Keratinocyte (primary cell): ENCODE results near the gene SSTR3. TPM values are rescaled to one million over a fixed set of nuclear protein-coding genes. Genes with fewer than 3 reads are reported as not detected.

Source experiments
- DNase-seq: peaks from one replicate; pipeline ENCODE4 v3.0.0-alpha.2; 2011; ENCODE audit warnings: low read depth, missing footprints, low spot score
- FAIRE-seq: peaks from 2 replicates; lab custom pipeline; 2011; peaks lifted over from hg19 to GRCh38; lab: Jason Lieb, UNC
- H2AFZ ChIP-seq: 2 replicates; pipeline ENCODE4 v1.6.0; 2012; ENCODE audit warnings: low read length, control low read depth, inconsistent platforms; ENCODE audit not compliant: control insufficient read depth
- H3K27ac ChIP-seq: 2 replicates; pipeline ENCODE4 v1.5.1; 2011; ENCODE audit warnings: low read length; ENCODE audit not compliant: control insufficient read depth, insufficient read depth
- H3K27me3 ChIP-seq: 3 replicates; pipeline ENCODE4 v1.6.0; 2011; ENCODE audit warnings: low read length; ENCODE audit not compliant: control insufficient read depth, insufficient read depth; ENCODE audit errors: extremely low read depth
- H3K36me3 ChIP-seq, 2 experiments: 2 replicates in 1 of 2; 3 replicates in 1 of 2; pipeline ENCODE4 v1.5.1; 2011; ENCODE audit warnings: low read length in 2 of 2, mild to moderate bottlenecking in 1 of 2; ENCODE audit not compliant: control insufficient read depth in 2 of 2, insufficient read depth in 2 of 2; ENCODE audit errors: extremely low read depth in 1 of 2
- H3K4me1 ChIP-seq: 3 replicates; pipeline ENCODE4 v1.5.1; 2011; ENCODE audit warnings: low read length; ENCODE audit not compliant: control insufficient read depth, insufficient read depth; ENCODE audit errors: extremely low read depth
- H3K4me2 ChIP-seq: 3 replicates; pipeline ENCODE4 v1.6.0; 2011; ENCODE audit warnings: low read depth, low read length; ENCODE audit not compliant: control insufficient read depth, insufficient read depth; ENCODE audit errors: extremely low read depth
- H3K4me3 ChIP-seq, 3 experiments: fragments of 200-600 bp in 1 of 3; sonication (generic) in 1 of 3; 2 replicates in 2 of 3; 3 replicates in 1 of 3; pipeline ENCODE4 v1.5.1; 2011 to 2016; ENCODE audit warnings: low read length in 3 of 3, mild to moderate bottlenecking in 3 of 3, control low read depth in 2 of 3, inconsistent platforms in 1 of 3, low read depth in 1 of 3, mixed read lengths in 1 of 3, mixed run types in 1 of 3, moderate library complexity in 1 of 3; ENCODE audit not compliant: control insufficient read depth in 2 of 3, insufficient read depth in 2 of 3; ENCODE audit errors: extremely low read depth in 1 of 3
- H3K79me2 ChIP-seq: 2 replicates; pipeline ENCODE4 v1.6.0; 2012; ENCODE audit warnings: low read length; ENCODE audit not compliant: control insufficient read depth, insufficient read depth
- H3K9ac ChIP-seq: 3 replicates; pipeline ENCODE4 v1.6.0; 2011; ENCODE audit warnings: low read length; ENCODE audit not compliant: control insufficient read depth, insufficient read depth; ENCODE audit errors: extremely low read depth
- H3K9me1 ChIP-seq: 3 replicates; pipeline ENCODE4 v1.6.0; 2011; ENCODE audit warnings: low read length; ENCODE audit not compliant: control insufficient read depth, insufficient read depth; ENCODE audit errors: extremely low read depth
- H3K9me3 ChIP-seq: 2 replicates; pipeline ENCODE4 v1.5.1; 2012; ENCODE audit warnings: low read depth, low read length; ENCODE audit not compliant: control insufficient read depth
- H4K20me1 ChIP-seq: 3 replicates; pipeline ENCODE4 v1.6.0; 2011; ENCODE audit warnings: low read length; ENCODE audit not compliant: control insufficient read depth, insufficient read depth; ENCODE audit errors: extremely low read depth
- CTCF ChIP-seq, 3 experiments: IDR thresholded peaks in 1 of 3; conservative IDR thresholded peaks in 1 of 3; optimal IDR thresholded peaks in 1 of 3; 2 replicates in 2 of 3; 3 replicates in 1 of 3; pipeline versions ENCODE3 to v1.5.1; 2011; ENCODE audit warnings: low read length in 3 of 3, mild to moderate bottlenecking in 3 of 3, moderate library complexity in 2 of 3, control low read depth in 1 of 3, inconsistent platforms in 1 of 3; ENCODE audit not compliant: insufficient read depth in 2 of 3; ENCODE audit errors: extremely low read depth in 1 of 3
- EZH2 ChIP-seq: IDR thresholded peaks from one replicate; pipeline ENCODE4 v1.6.1; 2012; ENCODE audit warnings: inconsistent platforms, mild to moderate bottlenecking, low read length, moderate library complexity
- dilution Hi-C: fragments of 300-500 bp; cut with MboI; formaldehyde crosslinking; loops from one replicate; pipeline ENCODE4 v1.7.0; 2020; ENCODE audit warnings: low sequenced_read_pairs; ENCODE audit not compliant: extremely low pct_ligation_motif_present
- polyA plus RNA-seq, 5 experiments: library from polyadenylated mRNA; depleted of rRNA in 3 of 5; stranded (reverse) in 3 of 5; stranded (forward) in 1 of 5; unstranded in 1 of 5; fragments of >200 nt; gene quantifications; 1 replicate in 1 of 5; 2 replicates in 3 of 5; 3 replicates in 1 of 5; pipeline versions ENCODE4 v1.2.1 to v1.2.3, GENCODE V29; 2011 to 2012; ENCODE audit warnings: missing spikeins in 2 of 5, low read depth in 1 of 5, low replicate concordance in 1 of 5

SSTR3 gene
- polyA plus RNA-seq, 1 donor (not counting 4 experiments of a cell fraction or from before 2014, with no cell fraction given): not detected

DNA sequence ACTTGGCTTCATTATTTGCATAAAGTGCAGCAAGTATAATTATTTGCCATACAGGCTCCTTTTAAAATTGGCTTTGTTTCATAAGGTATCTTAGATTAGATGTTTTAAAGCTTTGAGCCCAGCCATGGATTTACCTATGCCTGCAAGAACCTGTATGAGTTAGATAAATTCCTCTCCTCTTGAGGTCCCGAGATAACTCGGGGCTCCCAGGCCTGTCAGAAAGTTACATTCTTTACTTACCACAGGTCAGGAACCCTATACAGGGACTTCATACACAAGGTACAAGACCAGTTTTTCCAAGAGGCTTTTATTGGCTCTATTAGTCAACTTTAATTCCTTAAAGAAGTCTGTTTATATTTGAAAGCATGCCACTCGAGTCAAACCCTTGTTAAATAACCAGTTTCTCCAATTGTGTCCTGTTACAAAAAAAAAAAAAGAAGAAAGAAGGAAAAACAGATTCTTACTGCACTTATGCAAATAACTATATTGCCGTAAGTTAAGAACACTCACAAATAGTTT lies 22.0 kb downstream of the SSTR3 start:
- no peak overlapping the region for H3K9ac ChIP-seq
- no peaks in the 10 kb centered on the region for H3K27me3 ChIP-seq
- H3K4me2 ChIP-seq: peak overlapping the region; percentile 100
- H3K9me1 ChIP-seq: no peaks in the 10 kb centered on the region
- H3K79me2 ChIP-seq: peaks cover 8% of the 10 kb centered on the region
- no peak overlapping the region for H3K4me3 ChIP-seq
- no peaks in the 10 kb centered on the region for H4K20me1 ChIP-seq
- H2AFZ ChIP-seq: no peak overlapping the region
- TF ChIP-seq CTCF (optimal IDR thresholded peaks at IDR 0.05 in 1 of 3, IDR thresholded peaks at IDR 0.05 in 1 of 3, conservative IDR thresholded peaks at IDR 0.05 in 1 of 3; ENCODE audit: extremely low read depth in 1 of 3, insufficient read depth in 2 of 3, low read length in 3 of 3) (no peak), EZH2 (no peak)
- peak overlapping the region; percentile 97 for H3K27ac ChIP-seq
- peaks cover 43% of the 10 kb centered on the region for H3K4me1 ChIP-seq
- H3K9me3 ChIP-seq: no peaks in the 10 kb centered on the region
- peaks cover 0 to 3% of the 10 kb centered on the region in 2 experiments for H3K36me3 ChIP-seq
- no peak for FAIRE-seq
- DNase-seq: no peak
- dilution Hi-C loops: no loop called here

GRCh38 chr22:37188901-37189466 lies 23.3 kb downstream of the SSTR3 start:
- dilution Hi-C loops: no loop called here
- Histone ChIP-seq H3K4me1 (peaks cover 43% of the 10 kb centered on the region), H3K4me3 (peak overlapping the region; percentile 61 to 86 (median 81)), H3K4me2 (peak overlapping the region; percentile 100), H3K9me1 (no peaks in the 10 kb centered on the region), H3K9me3 (no peaks in the 10 kb centered on the region), H3K27me3 (no peaks in the 10 kb centered on the region), H3K27ac (peak overlapping the region; percentile 97), H2AFZ (no peak overlapping the region), H3K79me2 (peaks cover 11% of the 10 kb centered on the region), H3K36me3 (peaks cover 5 to 12% of the 10 kb centered on the region in 2 experiments), H4K20me1 (no peaks in the 10 kb centered on the region), H3K9ac (peak overlapping the region; percentile 88)
- TF ChIP-seq EZH2: no peak
- no peak for TF ChIP-seq CTCF (optimal IDR thresholded peaks at IDR 0.05 in 1 of 3, IDR thresholded peaks at IDR 0.05 in 1 of 3, conservative IDR thresholded peaks at IDR 0.05 in 1 of 3; ENCODE audit: extremely low read depth in 1 of 3, insufficient read depth in 2 of 3, low read length in 3 of 3)
- FAIRE-seq (peak; percentile 88), DNase-seq (no peak)
